NCI-H82 treated with DMSO at 0.1 percent for 48 hours (cell line): ENCODE results near the gene MN1.

Experiments used
- DNase-seq: peaks from one replicate; lab custom pipeline; 2025; ENCODE audit not compliant: unreplicated experiment; lab: John Stamatoyannopoulos, UW

MN1 gene

DNA sequence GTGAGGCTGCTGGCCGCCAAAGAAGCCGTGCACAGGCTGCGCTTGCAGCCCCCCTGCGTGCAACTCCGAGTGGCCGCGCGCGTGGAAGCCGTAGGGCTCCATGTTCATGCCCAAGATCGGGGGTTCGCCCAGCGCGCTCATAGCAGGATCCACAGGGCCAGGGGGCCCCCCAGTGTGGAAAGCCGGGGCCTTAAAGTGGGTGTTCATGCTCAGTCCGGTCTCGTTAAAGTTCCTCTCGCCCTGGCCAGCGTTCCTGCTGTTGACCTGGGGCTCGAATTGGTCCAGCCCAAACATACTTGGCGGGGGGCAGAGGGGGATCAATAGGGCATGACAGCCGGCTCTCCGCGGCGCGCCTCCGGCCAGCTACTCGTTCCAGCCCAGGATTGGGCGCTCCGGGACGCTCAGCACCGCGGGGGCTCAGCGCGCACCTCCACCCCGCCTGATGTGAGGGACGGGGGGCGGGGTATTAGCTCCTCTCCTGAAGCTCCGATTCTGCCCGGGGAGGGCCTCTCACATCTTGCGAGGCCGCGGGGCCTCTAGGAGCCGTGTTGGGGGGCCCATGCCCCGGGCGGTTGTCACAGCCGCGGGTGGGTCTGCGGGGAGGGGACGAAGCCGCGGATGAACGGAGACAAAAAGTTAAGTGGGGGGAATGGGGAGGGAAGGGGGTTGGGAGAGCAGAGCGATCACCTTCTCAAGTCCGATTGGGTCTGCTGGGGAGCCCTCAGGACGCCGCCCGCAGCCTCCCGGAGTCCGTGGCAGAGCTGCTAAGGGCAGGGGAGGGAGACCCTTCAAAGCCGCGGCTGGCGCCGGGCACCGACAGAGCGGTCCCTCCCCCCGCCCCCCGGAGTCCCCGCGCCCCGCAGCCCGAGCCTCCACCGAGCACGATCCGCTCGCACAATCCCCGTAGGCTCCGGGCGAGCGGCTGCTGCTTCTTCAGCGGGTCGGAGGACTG lies 1.0 kb downstream of the MN1 start:
- no peak for DNase-seq

DNA sequence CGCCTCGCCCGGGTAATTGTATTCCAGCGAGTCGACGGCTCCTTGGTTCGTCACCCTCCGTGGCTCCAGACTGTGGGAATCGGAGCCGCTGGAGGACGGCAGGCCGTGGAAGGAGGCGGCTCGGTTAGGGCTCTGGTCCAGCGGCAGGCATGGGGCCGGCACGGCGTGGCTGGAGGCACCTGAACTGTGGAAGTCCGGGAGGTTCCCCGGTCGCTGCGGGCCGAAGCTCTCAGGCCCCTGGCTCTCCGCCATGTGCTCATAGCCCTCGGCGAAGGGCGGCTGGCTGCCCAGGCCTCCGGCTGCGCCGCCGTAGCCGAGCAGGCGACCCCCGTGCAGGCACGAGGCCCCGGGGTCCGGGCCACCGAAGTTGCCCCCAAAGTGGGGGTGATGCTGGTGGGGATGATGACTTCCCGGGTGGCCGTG lies 1.7 kb downstream of the MN1 start:
- DNase-seq = no peak

DNA sequence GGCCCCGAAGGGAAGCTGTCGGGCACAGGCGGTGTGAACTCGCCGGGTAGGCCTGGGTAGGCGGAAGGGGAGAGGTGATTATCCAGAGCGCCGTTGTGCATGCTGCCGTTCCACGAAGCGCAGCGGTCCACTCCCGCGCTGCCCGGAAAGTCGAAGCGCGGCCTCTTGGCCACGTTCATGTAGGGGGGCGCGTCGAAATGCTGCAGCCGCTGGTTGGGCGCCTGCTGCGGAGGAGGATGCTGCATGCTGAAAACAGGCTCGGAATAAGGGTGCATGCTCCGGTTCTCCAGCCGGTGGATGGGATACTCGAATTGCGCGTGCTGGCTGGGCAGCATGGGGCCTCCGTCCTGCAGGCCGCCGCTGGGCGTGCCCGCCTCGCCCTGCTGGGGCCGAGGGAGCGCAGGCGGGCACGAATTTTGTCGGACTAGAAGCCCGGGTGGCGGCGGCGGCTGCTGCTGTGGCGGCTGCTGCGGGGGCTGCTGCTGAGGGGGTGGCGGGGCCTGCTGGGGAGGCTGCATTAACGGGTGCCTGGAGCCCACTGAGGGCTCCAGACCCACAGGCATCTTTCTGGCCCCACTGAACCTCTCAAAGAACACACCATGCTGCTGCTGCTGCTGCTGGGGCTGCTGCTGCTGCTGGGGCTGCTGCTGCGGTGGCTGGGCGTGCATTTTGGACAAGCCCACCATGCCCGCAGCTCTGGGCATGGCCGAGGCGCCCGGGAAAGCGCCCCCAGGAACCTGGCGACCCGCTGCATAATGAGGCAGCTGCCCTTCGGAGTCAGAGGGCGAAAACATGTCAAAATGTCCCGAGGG lies 2.3 kb downstream of the MN1 start:
- no peak for DNase-seq

DNA sequence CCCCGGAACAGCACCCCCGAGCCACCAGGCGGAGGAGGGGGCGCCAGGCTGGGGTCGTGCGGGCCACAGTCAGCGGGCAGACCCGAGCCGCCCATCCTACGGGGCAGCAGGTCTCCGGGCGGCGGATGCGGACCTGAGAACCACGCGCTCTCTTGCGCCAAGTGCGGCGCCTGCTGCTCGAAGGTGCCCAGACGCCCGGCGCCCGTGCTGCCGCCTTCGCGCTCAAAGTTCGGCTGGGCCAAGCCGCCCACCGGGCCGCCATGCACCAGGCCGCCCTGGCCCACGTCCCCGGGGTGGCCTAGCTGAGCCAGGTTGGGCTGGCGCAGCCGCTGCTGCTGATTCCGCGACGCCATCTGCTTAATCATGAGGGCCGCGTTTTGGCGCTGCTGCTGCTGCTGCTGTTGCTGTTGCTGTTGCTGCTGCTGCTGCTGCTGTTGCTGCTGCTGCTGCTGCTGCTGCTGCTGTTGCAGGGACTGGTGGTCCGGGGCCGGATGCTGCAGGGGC lies 3.0 kb downstream of the MN1 start:
- no peak for DNase-seq

DNA sequence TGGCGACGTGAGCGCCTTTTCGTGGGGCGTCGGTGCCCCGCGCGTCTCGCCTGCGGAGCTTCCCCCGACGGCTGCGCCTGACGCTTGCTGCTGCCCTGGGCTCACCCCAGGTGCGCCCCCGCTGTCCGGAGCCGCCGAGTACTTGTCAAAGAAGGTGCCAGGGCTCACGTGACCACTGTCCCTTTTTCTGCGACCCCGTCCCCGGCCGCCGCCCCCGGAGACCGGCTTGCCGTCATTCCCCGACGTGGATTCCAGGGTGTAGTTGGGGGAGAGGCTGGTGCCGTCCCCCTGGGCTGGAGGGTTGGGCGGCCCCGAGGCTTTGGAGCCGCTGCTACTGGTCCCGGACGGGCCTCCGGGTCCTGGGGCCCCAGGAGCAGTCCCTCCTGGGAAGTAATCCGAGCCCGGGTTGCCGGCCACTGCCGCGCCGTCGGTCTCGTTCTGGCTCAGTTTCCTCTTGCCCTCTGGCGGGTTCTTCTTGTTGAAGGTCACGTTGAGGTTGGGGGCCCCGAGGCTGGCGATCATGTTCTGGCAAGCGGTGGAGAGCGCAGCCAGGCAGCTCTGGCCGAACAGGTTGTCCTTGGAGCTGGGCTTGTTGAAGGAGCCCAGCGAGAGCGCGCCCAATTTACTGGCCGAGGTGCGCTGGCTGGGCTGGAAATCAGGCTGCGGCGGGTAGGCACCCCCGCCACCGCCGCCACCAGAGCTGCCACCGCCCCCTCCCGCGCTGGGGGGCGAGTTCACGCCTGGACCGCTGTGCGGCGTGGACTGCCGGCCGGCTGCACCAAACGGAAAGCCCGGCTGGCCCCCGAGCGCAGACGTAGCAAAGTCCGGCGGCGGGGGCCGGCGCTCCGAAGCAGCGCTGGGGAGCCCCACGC lies 3.8 kb downstream of the MN1 start:
- DNase-seq = no peak

DNA sequence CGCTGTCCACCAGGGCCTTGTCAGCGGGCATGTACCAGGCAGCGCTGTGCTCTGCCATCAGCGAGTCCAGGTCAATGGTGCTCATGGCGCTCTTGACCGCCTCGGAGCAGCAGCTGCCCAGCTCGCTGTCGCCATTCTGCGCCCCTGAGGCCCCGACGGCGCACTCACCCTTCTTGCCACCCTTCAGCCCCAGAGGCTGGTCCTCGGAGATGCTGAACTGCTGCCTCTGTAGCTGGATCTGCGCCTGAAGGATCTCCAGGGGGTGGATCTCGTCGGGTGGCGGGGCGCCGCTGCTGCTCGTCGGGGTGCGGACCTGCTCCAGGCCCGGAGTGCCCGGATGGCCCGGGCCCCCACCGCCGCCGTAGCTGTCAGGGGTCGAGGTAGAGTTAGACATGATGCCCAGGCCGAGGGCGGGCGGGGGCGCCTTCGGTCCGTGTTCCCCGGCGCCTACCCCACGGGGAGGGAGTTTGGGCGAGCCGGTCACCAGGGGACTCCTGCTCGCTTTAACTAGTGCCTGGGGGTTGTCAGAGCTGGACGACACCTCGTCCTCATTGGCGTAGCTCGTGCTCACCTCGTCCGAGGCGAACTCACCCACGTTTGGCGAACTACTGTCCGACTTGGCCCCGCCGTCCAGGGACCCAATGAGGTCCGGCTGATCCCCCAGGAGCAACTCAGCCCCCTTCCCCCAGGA lies 4.6 kb downstream of the MN1 start:
- DNase-seq = no peak

DNA sequence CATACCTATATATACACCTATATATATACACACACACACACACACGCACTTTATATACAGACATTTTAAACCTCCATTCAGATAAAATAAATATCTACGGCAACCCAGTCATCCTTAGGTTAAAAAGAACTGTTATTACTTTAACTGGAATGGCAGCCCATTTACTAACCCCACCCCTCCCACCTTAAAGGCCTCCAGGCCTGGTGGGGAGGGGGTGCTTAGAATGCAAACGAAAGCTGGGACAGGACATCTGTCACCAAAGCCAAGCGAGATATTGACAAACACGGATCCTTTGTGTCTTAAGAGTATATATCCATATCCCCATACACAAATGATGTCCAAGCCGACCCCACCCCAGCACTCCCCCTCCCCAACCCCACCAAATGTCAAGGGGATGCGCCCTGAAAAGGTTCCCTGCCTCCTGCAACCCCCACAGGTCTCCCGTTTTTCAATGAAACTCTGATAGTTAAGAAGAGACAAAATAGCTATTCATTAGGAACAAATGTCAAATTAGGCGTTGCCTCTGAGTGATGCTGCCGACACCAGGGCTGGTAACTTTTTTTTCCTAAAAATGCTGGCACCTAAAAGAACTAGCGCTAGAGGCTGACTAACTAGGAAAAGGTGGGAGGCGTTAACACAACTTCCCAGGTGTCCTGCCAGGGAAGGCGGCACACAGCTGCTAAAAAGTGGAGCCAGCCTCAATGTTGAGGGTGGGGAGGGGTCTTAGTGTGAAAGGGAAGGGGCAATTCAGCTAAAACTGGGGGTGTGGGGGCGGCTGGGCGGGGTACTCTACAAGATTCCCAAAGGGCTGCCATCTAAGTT lies 5.6 kb downstream of the MN1 start:
- DNase-seq = no peak

DNA sequence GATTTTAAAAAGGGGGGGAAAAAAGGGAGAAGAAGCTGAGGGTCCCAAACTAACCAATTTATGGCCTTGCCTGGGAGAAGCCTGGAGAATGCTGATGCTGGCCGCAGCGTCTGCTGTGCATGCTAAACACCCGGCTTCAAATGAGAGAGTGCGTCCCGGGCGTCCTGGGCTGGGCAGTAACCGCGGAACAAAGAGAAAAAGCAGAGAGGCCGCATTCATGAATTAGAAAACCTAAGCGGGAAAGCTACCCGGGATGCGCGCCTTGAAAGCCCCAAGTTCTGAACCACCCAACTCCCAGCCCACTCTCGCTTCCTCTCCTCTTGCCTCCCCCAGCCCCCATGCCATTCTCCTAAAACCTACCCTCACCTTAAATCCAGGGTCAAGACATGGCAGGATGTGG lies 6.5 kb downstream of the MN1 start:
- DNase-seq = no peak

DNA sequence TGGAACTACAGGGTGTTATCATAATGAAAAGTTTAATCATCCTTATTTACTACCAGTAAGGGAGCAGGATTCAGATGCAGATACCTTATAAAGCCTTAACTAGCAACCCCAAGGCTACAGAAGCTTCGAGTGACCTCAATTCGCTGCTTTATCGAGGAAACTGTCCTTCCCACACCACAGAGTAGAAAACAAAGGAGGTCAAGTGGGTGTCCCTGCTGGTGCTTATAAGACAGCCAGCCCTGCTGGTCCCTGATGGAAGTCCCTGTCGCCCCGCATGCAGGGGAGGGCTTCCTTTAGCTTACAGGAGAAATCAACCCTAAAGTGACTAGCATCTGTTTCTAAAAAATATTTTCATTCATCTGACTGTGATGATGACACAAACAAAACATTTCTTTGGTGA lies 7.3 kb downstream of the MN1 start:
- no peak for DNase-seq

DNA sequence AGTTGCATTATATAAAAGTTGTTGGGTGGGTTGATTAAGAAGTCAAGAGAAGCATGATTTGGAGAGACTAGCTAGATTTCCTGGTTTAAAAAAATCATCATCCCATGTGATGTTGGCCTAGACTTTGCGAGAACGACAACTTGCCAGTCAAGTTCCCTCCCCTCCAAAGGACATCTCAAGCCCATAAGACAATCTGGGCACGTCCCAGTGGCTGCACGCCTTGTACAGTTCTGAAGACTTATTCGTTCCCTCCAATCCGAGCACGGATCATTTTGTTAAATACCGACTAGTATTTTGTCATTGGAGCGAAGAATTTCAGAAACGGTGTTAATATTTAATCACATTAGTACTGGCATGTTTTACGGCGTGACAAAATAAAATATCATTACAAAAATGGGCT lies 8.0 kb downstream of the MN1 start:
- DNase-seq = no peak

DNA sequence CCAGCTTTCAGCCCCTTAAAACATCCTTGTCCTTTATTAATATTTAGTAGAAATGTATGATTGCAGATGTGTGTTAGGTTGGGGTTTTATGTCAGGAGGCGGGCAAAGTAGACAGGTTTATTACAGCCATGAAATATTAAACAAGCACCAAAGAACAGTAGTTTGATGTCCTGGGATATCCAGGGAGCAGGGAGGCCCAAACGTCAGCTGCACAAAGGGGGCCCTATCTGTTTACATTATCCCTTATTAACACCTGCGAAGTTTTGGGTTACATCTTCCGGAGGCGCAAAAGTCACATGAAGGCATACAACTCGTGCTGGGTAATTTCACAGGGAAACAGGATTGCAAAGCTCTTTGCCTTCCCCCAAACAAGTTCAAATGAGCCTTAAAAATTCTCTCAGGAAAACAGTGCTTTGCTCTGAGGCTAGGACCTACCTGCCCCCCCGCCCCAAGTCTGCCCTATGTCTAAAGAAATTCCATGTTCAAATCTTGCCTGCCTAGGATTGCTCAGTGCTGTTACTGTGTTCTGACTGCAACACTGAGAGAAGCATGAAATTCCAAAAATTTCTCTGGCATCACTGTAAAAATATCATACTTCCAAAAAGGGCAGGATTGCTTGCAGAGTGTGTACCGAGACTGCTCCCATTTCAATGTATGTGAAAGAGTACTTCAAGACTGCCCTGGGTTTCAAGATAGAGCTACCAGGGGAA lies 8.9 kb downstream of the MN1 start:
- DNase-seq = no peak

DNA sequence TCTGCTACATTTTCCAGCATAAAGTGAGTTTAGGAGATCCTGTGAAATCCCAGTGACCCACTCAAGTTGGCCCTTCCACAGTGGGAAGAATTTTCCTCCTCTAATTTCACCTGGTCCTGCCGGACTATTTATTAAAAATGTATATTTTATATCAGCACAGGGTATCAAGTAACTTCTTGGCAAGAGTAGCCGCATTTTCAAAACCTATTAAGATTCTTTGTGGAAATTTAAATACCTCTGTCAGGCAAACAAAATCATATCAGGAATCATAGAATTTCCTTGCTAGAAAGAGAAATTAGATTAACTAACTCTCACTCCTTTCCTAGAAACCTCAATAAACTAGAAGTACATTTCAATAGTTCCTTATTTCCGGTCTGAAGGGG lies 9.7 kb downstream of the MN1 start:
- no peak for DNase-seq

DNA sequence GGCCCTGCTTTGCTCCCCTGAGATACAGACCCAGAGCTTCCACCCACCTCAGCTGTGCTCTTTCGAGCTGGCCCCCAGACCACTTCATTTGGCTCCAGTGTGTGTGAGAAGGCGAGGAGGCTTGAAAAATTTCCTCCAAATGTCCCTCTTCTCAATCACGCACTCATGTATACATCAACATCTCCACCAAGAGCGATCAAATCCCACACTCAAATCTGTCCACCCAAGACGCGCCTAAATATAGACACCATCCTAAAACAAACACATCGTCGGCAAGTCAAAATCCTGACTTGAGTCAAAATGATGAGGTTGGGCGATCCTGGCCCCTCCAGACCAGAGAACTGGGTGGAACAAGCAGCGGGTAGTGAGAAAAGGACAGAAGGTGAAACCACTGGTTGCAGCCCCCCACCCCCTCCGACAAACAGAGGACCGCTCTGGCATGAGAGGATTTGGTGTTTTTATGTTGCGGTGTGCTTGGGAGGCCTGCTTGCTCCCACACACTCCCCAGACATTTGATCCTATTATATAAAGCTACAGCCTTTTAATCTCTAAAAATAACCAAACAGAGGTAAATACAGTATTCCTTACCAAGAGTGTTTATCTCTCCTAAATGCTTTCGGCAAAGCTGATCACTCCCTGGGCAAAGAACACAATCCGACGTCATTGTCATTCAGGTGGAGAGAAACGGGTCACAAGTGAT lies 10.2 kb downstream of the MN1 start:
- peak; percentile 58 for DNase-seq

DNA sequence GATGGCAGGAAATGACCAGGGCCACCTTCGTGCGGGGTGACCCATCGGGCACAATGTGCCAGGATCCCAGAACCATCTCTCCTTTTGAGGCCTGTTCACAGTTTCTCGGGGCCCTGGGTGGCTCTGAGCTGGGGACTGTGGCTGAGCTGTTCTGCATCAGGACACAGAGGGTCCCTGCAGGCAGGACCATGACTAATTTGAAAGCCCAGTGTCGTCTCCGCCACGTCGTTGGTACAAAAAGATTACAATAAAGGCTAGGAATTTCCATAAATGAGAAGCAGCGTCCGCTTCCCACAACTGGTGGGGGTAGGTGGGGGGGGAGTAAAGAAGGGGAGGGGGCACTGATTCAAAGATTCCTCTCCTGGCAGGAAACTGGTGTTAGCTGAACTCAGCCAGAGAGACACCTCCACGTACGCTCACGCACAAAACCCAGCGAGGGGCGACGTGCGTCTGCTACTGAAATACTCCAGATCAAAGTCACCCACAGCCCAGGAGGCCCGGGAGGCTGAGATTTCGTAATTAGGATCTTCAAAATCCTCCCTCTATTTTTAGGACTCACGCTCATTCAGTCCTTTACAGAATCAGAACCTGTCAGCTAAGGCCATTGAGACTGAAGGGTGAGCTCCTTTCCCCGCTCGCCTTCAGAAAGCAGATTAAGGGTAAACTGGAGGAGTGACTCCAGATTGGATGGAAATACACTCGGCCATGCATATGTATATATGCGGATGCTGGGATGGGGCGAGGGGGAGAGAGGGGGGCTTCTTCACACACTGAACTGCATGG lies 11.0 kb downstream of the MN1 start:
- DNase-seq = peak; percentile 12

DNA sequence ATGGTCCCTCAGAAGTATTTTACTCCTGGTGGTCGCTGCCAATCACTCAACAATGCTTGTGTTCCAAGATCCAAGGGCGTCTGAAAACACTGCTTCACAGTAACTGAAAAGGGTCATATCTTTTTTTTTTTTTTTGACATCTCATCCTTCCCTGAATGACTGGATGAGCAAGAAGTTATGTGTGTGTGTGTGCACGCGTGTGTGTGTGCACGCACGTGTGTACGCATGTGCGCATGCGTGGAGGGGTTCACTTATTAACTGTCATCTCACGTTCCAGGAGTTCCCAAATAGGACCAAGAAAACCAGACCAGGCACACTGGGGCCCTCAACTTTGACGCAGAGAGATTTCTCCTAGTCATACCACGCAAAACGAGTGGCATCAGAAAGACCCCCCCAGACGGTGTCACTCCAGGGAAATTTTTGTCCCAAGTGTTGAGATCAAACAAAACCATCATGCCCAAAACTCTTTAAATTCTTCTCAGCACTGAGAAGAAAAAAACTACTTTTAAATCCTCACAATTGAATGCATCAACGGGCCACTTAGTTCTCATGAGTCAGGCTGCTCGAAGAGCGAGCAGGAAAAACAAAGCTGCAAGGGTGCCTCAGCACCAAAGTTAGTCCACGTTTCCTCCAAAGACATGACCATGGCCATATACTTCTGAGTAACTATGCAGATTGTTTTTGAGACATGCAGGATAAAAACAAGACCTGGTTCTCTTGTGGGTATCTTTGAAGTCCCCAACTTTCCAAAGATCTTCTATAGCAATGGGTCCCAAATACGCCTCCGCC lies 12.9 kb downstream of the MN1 start:
- DNase-seq = no peak

DNA sequence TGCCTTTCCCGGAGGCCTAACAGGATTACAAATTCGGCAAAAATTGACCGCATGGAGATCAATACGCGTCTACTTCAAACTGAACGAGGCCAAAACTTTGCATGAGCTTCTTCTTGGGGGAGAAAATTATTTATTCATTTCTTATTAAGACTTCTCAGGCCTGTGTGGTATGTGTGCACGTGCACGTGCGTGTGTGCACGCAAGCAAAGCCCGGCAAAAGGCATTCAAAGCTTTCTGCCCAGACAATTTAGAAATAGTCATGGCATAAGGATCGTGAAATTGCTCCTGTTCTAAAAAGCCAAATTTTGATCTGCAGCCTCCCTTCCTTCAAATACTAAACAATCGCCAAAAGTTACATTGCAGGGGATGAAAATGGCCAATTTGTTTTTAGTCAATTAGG lies 14.6 kb downstream of the MN1 start:
- DNase-seq = no peak
